HCT116 (cell line): ENCODE data around the gene ZNF32. TPM values are rescaled to one million over a fixed set of nuclear protein-coding genes. Genes with fewer than 3 reads are reported as not detected.

Experiments used
- ATAC-seq: fragments of 200-7000 bp; cut with Tn5 transposase; 2 replicates; pipeline ENCODE4 v1.9.1; 2020; ENCODE audit warnings: mild to moderate bottlenecking, moderate library complexity
- BruUV-seq: library from RNA; stranded (reverse); fragments of 400-500 nt; replicated peaks from 2 replicates; lab custom pipeline; 2021; lab: Mats Ljungman, UMichigan
- CTCF ChIA-PET: fragments of 300-600 bp; sonication (Branson Sonifier 250); formaldehyde crosslinking; loops from one replicate; lab custom pipeline; 2021; ENCODE audit warnings: antibody characterized with exemption; lab: Charles Lee
- POLR2A ChIA-PET: fragments of 300-600, 350-600 bp; sonication (Branson Sonifier 250); formaldehyde crosslinking; loops from one replicate; lab custom pipeline; 2021; ENCODE audit warnings: antibody characterized with exemption; lab: Charles Lee
- RAD21 ChIA-PET, 2 experiments: fragments of 300-600 bp; sonication (Branson Sonifier 250); formaldehyde crosslinking; loops; one replicate each; lab custom pipeline; 2023; ENCODE audit warnings: low total read pairs in 2 of 2; ENCODE audit not compliant: uncharacterized antibody in 2 of 2, unreplicated experiment in 2 of 2, low non-redundant PET in 1 of 2; lab: Charles Lee
- DNase-seq: peaks from one replicate; pipeline ENCODE4 v3.0.0-alpha.2; 2010; ENCODE audit warnings: low read depth, low spot score
- H2AFZ ChIP-seq: fragments of 200-600 bp; shearing (Covaris generic), sonication (generic); 2 replicates; pipeline ENCODE4 v1.6.1; 2017; ENCODE audit warnings: low read depth, mixed run types, mixed read lengths, antibody characterized with exemption, low read length; ENCODE audit not compliant: poor library complexity, severe bottlenecking
- H3K27ac ChIP-seq: 2 replicates; pipeline ENCODE4 v1.5.1; 2012; ENCODE audit warnings: low read depth, low read length
- H3K27me3 ChIP-seq: fragments of 200-600 bp; sonication (generic); 2 replicates; pipeline ENCODE4 v1.6.1; 2016; ENCODE audit warnings: mixed run types, low read length, mixed read lengths; ENCODE audit not compliant: insufficient read depth
- H3K36me3 ChIP-seq, 2 experiments: fragments of 200-500 bp in 1 of 2; fragments of 200-600 bp in 1 of 2; sonication (Bioruptor generic) in 1 of 2; sonication (generic) in 1 of 2; 2 replicates each; pipeline versions ENCODE4 v1.5.1 to v1.6.1; 2014 to 2016; ENCODE audit warnings: low read length in 2 of 2, inconsistent platforms in 1 of 2, mixed read lengths in 1 of 2, mixed run types in 1 of 2; ENCODE audit not compliant: insufficient read depth in 2 of 2, control insufficient read depth in 1 of 2
- H3K4me1 ChIP-seq, 2 experiments: fragments of 200-600 bp in 1 of 2; sonication (generic) in 1 of 2; 2 replicates each; pipeline versions ENCODE4 v1.5.1 to v1.6.1; 2012 to 2017; ENCODE audit warnings: low read length in 2 of 2, inconsistent platforms in 1 of 2, mild to moderate bottlenecking in 1 of 2, mixed read lengths in 1 of 2, mixed run types in 1 of 2, moderate library complexity in 1 of 2; ENCODE audit not compliant: insufficient read depth in 2 of 2, control insufficient read depth in 1 of 2
- H3K4me2 ChIP-seq: fragments of 200-600 bp; sonication (generic); 2 replicates; pipeline ENCODE4 v1.6.1; 2017; ENCODE audit warnings: mixed run types, low read length, mixed read lengths
- H3K4me3 ChIP-seq, 2 experiments: fragments of 200-600 bp in 1 of 2; sonication (generic) in 1 of 2; replicated peaks in 1 of 2; 2 replicates each; pipeline ENCODE4 v1.5.1; 2011 to 2016; ENCODE audit warnings: low read length in 2 of 2, control low read depth in 1 of 2, low read depth in 1 of 2, mild to moderate bottlenecking in 1 of 2, mixed read lengths in 1 of 2, mixed run types in 1 of 2
- H3K79me2 ChIP-seq: fragments of 200-600 bp; sonication (generic); 2 replicates; pipeline ENCODE4 v1.6.1; 2017; ENCODE audit warnings: mild to moderate bottlenecking, mixed run types, low read length, moderate library complexity, mixed read lengths; ENCODE audit not compliant: insufficient read depth
- H3K9ac ChIP-seq: fragments of 200-600 bp; sonication (generic); 2 replicates; pipeline ENCODE4 v1.6.1; 2016; ENCODE audit warnings: low read length, mixed read lengths
- H3K9me2 ChIP-seq: fragments of 200-600 bp; sonication (generic), shearing (Covaris generic); 2 replicates; pipeline ENCODE4 v1.6.1; 2017; ENCODE audit warnings: mixed run types, mild to moderate bottlenecking, moderate library complexity; ENCODE audit not compliant: insufficient read depth
- H3K9me3 ChIP-seq, 2 experiments: fragments of 200-500 bp in 1 of 2; fragments of 200-600 bp in 1 of 2; sonication (Bioruptor generic) in 1 of 2; sonication (generic) in 1 of 2; 2 replicates each; pipeline ENCODE4 v1.6.1; 2014 to 2017; ENCODE audit warnings: low read length in 2 of 2, mixed read lengths in 2 of 2, inconsistent platforms in 1 of 2, low read depth in 1 of 2, mild to moderate bottlenecking in 1 of 2, mixed run types in 1 of 2, moderate library complexity in 1 of 2; ENCODE audit not compliant: control insufficient read depth in 1 of 2, insufficient read depth in 1 of 2
- H4K20me1 ChIP-seq: fragments of 200-600 bp; sonication (generic), shearing (Covaris generic); 2 replicates; pipeline ENCODE4 v1.6.1; 2017; ENCODE audit warnings: mixed run types, mild to moderate bottlenecking, moderate library complexity; ENCODE audit not compliant: insufficient read depth
- CEBPB ChIP-seq: IDR thresholded peaks from 2 replicates; pipeline ENCODE4 v1.6.1; 2012; ENCODE audit warnings: low read depth
- EGR1 ChIP-seq: IDR thresholded peaks from 2 replicates; pipeline ENCODE4 v1.6.1; 2012; ENCODE audit warnings: low read depth
- ELF1 ChIP-seq: IDR thresholded peaks from 2 replicates; pipeline ENCODE4 v1.6.1; 2012; ENCODE audit warnings: low read depth, borderline replicate concordance
- EZH2 ChIP-seq: fragments of 200-600 bp; sonication (generic); IDR thresholded peaks from 2 replicates; pipeline ENCODE4 v1.6.1; 2017; ENCODE audit warnings: antibody characterized with exemption, mixed run types
- EZH2phosphoT487 ChIP-seq: fragments of 200-600 bp; IDR thresholded peaks from 2 replicates; pipeline ENCODE4 v1.6.1; 2018; ENCODE audit warnings: antibody characterized with exemption, borderline replicate concordance
- JUND ChIP-seq: IDR thresholded peaks from 2 replicates; pipeline ENCODE4 v1.6.1; 2012
- POLR2A ChIP-seq: IDR thresholded peaks from 2 replicates; pipeline ENCODE4 v1.7.0; 2011; ENCODE audit warnings: borderline replicate concordance; ENCODE audit not compliant: insufficient read depth, insufficient read length; ENCODE audit errors: extremely low read depth
- POLR2AphosphoS5 ChIP-seq: IDR thresholded peaks from 2 replicates; pipeline ENCODE4 v1.6.1; 2011; ENCODE audit warnings: mild to moderate bottlenecking, low read depth, low read length, moderate library complexity
- RAD21 ChIP-seq: IDR thresholded peaks from 2 replicates; pipeline ENCODE4 v1.6.1; 2012; ENCODE audit warnings: low read depth, mild to moderate bottlenecking
- SP1 ChIP-seq: IDR thresholded peaks from 2 replicates; pipeline ENCODE4 v1.6.1; 2012; ENCODE audit warnings: low read depth
- SRF ChIP-seq: IDR thresholded peaks from 2 replicates; pipeline ENCODE4 v1.6.1; 2012; ENCODE audit warnings: low read depth
- YY1 ChIP-seq: IDR thresholded peaks from 2 replicates; pipeline ENCODE4 v1.6.1; 2011; ENCODE audit warnings: low read length, low read depth, moderate library complexity, mild to moderate bottlenecking; ENCODE audit not compliant: insufficient replicate concordance; ENCODE audit errors: extremely low read depth
- ZFX ChIP-seq: fragments of 450-650 bp; IDR thresholded peaks from 2 replicates; pipeline ENCODE4 v1.6.1; 2017
- ZNF274 ChIP-seq: fragments of 200-500 bp; sonication (Bioruptor generic); IDR thresholded peaks from 2 replicates; pipeline ENCODE4 v1.6.1; 2014; ENCODE audit warnings: mild to moderate bottlenecking, low read depth, low read length, inconsistent platforms
- intact Hi-C: fragments of 100-400 bp; cut with micrococcal nuclease; formaldehyde crosslinking; loops from 2 replicates; pipeline ENCODE4 v1.10.0; 2022
- total RNA-seq: library from RNA; stranded (reverse); gene quantifications from one replicate; pipeline ENCODE4 v1.2.1, GENCODE V29; 2021; ENCODE audit not compliant: unreplicated experiment
- TF ChIP-seq, protein P1 (sequence below), 3 experiments: fragments of 200-600 bp in 1 of 3; sonication (generic) in 1 of 3; IDR thresholded peaks in 2 of 3; conservative IDR thresholded peaks in 1 of 3; 2 replicates each; pipeline ENCODE4 v1.5.1; 2012 to 2017; ENCODE audit warnings: low read depth in 2 of 3, low read length in 2 of 3, antibody characterized with exemption in 1 of 3, borderline replicate concordance in 1 of 3, control low read depth in 1 of 3, mild to moderate bottlenecking in 1 of 3, mixed read lengths in 1 of 3, mixed run types in 1 of 3, moderate library complexity in 1 of 3; ENCODE audit not compliant: insufficient read depth in 1 of 3
- TF ChIP-seq, protein P2 (sequence below): IDR thresholded peaks from 2 replicates; pipeline ENCODE4 v1.6.1; 2012; ENCODE audit warnings: low read depth
- TF ChIP-seq, protein P3 (sequence below): IDR thresholded peaks from 2 replicates; pipeline ENCODE4 v1.6.1; 2012

Gene ZNF32
- total RNA-seq, 1 experiment from 2014 or later = 10.3 TPM

DNA sequence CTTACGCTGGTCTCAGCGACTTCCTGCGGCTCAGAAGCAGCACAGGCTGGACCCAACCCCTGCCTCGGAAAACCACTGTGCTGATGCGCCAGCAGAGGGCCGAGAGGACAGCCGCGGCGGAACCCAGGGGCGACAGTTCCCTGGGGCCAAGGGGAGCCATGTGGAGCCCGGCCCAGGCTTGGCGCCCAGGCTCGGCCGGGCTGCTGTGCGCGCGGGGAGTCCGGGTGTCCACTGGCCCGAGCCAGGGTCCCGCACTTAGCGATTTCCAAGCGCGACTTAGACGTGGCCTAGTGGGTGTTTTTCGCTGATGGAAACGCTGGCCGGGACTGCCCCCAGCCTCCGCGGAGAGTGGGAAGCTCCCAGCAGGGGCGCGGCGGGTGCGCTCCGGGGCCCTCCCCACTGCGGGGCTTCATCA lies 18.6 kb upstream of the ZNF32 start:
- Histone ChIP-seq H2AFZ (no peak overlapping the region), H3K27me3 (no peaks in the 10 kb centered on the region), H4K20me1 (no peaks in the 10 kb centered on the region), H3K36me3 (no peaks in the 10 kb centered on the region), H3K9me2 (no peaks in the 10 kb centered on the region), H3K9ac (no peak overlapping the region), H3K4me1 (no peaks in the 10 kb centered on the region), H3K4me3 (no peak overlapping the region), H3K27ac (no peak overlapping the region), H3K79me2 (no peaks in the 10 kb centered on the region), H3K9me3 (no peaks in the 10 kb centered on the region), H3K4me2 (no peak overlapping the region)
- BruUV-seq = no TSS peak
- TF ChIP-seq, protein P1, sequence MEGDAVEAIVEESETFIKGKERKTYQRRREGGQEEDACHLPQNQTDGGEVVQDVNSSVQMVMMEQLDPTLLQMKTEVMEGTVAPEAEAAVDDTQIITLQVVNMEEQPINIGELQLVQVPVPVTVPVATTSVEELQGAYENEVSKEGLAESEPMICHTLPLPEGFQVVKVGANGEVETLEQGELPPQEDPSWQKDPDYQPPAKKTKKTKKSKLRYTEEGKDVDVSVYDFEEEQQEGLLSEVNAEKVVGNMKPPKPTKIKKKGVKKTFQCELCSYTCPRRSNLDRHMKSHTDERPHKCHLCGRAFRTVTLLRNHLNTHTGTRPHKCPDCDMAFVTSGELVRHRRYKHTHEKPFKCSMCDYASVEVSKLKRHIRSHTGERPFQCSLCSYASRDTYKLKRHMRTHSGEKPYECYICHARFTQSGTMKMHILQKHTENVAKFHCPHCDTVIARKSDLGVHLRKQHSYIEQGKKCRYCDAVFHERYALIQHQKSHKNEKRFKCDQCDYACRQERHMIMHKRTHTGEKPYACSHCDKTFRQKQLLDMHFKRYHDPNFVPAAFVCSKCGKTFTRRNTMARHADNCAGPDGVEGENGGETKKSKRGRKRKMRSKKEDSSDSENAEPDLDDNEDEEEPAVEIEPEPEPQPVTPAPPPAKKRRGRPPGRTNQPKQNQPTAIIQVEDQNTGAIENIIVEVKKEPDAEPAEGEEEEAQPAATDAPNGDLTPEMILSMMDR (IDR thresholded peaks at IDR 0.05 in 2 of 3, conservative IDR thresholded peaks at IDR 0.05 in 1 of 3; ENCODE audit: borderline replicate concordance in 1 of 3, insufficient read depth in 1 of 3, low read depth in 2 of 3, low read length in 2 of 3) = peak in 1 of 3 experiments; percentile 8; a peak in 1 of 6 replicates
- TF ChIP-seq SP1 = no peak
- ChIA-PET POLR2A (no interaction called here), RAD21 (no interaction called here), CTCF (no interaction called here)
- DNase-seq (no peak), ATAC-seq (0 out of 2 replicates have a peak, but pooled peaks have one; percentile 44)
- intact Hi-C loops = no loop called here

DNA sequence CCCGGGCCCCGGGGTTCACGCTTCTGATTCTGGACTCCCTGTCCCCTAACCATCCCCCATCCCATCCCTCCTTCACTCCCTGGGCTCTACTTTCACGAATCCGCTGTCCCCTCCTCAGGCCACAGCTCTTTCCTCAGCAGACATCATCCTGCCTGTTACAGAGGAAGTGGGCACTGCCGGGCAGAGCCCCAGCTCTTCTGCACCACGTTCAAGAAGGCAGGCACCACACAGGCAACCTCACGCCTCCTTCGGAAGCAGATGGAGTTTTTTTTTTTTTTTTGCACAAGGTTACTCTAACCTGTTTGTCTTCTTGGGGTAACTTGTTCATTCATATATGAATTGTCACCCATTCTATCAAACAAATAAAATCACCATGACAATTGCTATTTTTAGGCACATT lies 17.9 kb upstream of the ZNF32 start:
- Histone ChIP-seq H3K9ac (no peak overlapping the region), H4K20me1 (no peaks in the 10 kb centered on the region), H3K9me2 (no peaks in the 10 kb centered on the region), H3K36me3 (no peaks in the 10 kb centered on the region), H3K4me2 (no peak overlapping the region), H3K4me3 (no peak overlapping the region), H3K27ac (no peak overlapping the region), H2AFZ (no peak overlapping the region), H3K9me3 (no peaks in the 10 kb centered on the region), H3K27me3 (no peaks in the 10 kb centered on the region), H3K4me1 (no peaks in the 10 kb centered on the region), H3K79me2 (no peaks in the 10 kb centered on the region)
- ATAC-seq = no peak
- TF ChIP-seq POLR2A (no peak), RAD21 (no peak), JUND (no peak), POLR2AphosphoS5 (no peak), YY1 (no peak), ELF1 (no peak), CEBPB (no peak), SRF (no peak), EZH2 (no peak), ZNF274 (no peak), EGR1 (no peak), EZH2phosphoT487 (no peak), ZFX (no peak)
- TF ChIP-seq, protein P2, sequence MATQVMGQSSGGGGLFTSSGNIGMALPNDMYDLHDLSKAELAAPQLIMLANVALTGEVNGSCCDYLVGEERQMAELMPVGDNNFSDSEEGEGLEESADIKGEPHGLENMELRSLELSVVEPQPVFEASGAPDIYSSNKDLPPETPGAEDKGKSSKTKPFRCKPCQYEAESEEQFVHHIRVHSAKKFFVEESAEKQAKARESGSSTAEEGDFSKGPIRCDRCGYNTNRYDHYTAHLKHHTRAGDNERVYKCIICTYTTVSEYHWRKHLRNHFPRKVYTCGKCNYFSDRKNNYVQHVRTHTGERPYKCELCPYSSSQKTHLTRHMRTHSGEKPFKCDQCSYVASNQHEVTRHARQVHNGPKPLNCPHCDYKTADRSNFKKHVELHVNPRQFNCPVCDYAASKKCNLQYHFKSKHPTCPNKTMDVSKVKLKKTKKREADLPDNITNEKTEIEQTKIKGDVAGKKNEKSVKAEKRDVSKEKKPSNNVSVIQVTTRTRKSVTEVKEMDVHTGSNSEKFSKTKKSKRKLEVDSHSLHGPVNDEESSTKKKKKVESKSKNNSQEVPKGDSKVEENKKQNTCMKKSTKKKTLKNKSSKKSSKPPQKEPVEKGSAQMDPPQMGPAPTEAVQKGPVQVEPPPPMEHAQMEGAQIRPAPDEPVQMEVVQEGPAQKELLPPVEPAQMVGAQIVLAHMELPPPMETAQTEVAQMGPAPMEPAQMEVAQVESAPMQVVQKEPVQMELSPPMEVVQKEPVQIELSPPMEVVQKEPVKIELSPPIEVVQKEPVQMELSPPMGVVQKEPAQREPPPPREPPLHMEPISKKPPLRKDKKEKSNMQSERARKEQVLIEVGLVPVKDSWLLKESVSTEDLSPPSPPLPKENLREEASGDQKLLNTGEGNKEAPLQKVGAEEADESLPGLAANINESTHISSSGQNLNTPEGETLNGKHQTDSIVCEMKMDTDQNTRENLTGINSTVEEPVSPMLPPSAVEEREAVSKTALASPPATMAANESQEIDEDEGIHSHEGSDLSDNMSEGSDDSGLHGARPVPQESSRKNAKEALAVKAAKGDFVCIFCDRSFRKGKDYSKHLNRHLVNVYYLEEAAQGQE = no peak
- TF ChIP-seq, protein P3, sequence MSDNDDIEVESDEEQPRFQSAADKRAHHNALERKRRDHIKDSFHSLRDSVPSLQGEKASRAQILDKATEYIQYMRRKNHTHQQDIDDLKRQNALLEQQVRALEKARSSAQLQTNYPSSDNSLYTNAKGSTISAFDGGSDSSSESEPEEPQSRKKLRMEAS = no peak
- intact Hi-C loops = no loop called here
- CTCF ChIA-PET = no interaction called here
- POLR2A ChIA-PET = no interaction called here
- BruUV-seq = no TSS peak
- DNase-seq = no peak
- RAD21 ChIA-PET = no interaction called here
